Liver (tissue), 9 donors: ENCODE results near the gene RAB28. TPM values are rescaled to one million over a fixed set of nuclear protein-coding genes. Genes with fewer than 3 reads are reported as not detected.

ENCODE experiments used
- DNase-seq: peaks from one replicate; pipeline ENCODE4 v3.0.0-alpha.2; 2017; ENCODE audit warnings: low spot score
- H3K27ac ChIP-seq, 2 donors: one replicate each; pipeline ENCODE4 v1.7.0; 2013; ENCODE audit warnings: inconsistent platforms in 2 of 2, low read length in 2 of 2, control low read depth in 1 of 2, low read depth in 1 of 2, mild to moderate bottlenecking in 1 of 2
- H3K27me3 ChIP-seq, 4 donors: one replicate each; pipeline versions ENCODE4 v1.6.1 to v1.7.0; 2013; ENCODE audit warnings: low read length in 3 of 4, inconsistent platforms in 1 of 4, mild to moderate bottlenecking in 1 of 4, moderate library complexity in 1 of 4; ENCODE audit not compliant: control insufficient read depth in 4 of 4, insufficient read depth in 4 of 4
- H3K36me3 ChIP-seq, 4 donors: one replicate each; pipeline versions ENCODE4 v1.6.1 to v1.7.0; 2013; ENCODE audit warnings: low read length in 3 of 4, mild to moderate bottlenecking in 3 of 4, low read depth in 1 of 4, moderate library complexity in 1 of 4; ENCODE audit not compliant: control insufficient read depth in 4 of 4, insufficient read depth in 3 of 4
- H3K4me1 ChIP-seq, 4 donors: one replicate each; pipeline versions ENCODE4 v1.6.1 to v1.7.0; 2013; ENCODE audit warnings: low read length in 3 of 4, mild to moderate bottlenecking in 3 of 4, moderate library complexity in 1 of 4; ENCODE audit not compliant: control insufficient read depth in 4 of 4, insufficient read depth in 4 of 4
- H3K4me3 ChIP-seq, 3 donors: one replicate each; pipeline versions ENCODE4 v1.6.1 to v1.7.0; 2013; ENCODE audit warnings: low read length in 3 of 3, control low read depth in 1 of 3, low read depth in 1 of 3, mild to moderate bottlenecking in 1 of 3
- H3K9ac ChIP-seq, 2 donors: one replicate each; pipeline ENCODE4 v1.7.0; 2013; ENCODE audit warnings: low read length in 2 of 2, mild to moderate bottlenecking in 2 of 2, moderate library complexity in 2 of 2, control low read depth in 1 of 2, low read depth in 1 of 2
- H3K9me3 ChIP-seq, 4 donors: one replicate each; pipeline versions ENCODE4 v1.6.1 to v1.7.0; 2013; ENCODE audit warnings: low read length in 3 of 4; ENCODE audit not compliant: control insufficient read depth in 4 of 4
- ATF3 ChIP-seq: IDR thresholded peaks from 2 replicates; pipeline ENCODE4 v1.6.1; 2016; ENCODE audit warnings: antibody characterized with exemption
- EGR1 ChIP-seq, 2 donors: IDR thresholded peaks; 2 replicates each; pipeline ENCODE4 v1.6.1; 2016 to 2018; ENCODE audit warnings: antibody characterized with exemption in 2 of 2, low read depth in 2 of 2
- FOXA1 ChIP-seq: IDR thresholded peaks from 2 replicates; pipeline ENCODE4 v1.6.1; 2016; ENCODE audit warnings: antibody characterized with exemption
- FOXA2 ChIP-seq: IDR thresholded peaks from 2 replicates; pipeline ENCODE4 v1.6.1; 2016; ENCODE audit warnings: antibody characterized with exemption
- GABPA ChIP-seq, 2 donors: IDR thresholded peaks in 1 of 2; conservative IDR thresholded peaks in 1 of 2; 2 replicates each; pipeline ENCODE4 v1.6.1; 2016; ENCODE audit warnings: antibody characterized with exemption in 2 of 2, mild to moderate bottlenecking in 1 of 2, moderate library complexity in 1 of 2
- HNF4A ChIP-seq, 2 donors: conservative IDR thresholded peaks; 2 replicates each; pipeline ENCODE4 v1.6.1; 2016; ENCODE audit warnings: antibody characterized with exemption in 2 of 2, mild to moderate bottlenecking in 2 of 2
- HNF4G ChIP-seq: IDR thresholded peaks from 2 replicates; pipeline ENCODE4 v1.6.1; 2016; ENCODE audit warnings: antibody characterized with exemption
- JUND ChIP-seq, 2 donors: IDR thresholded peaks; 2 replicates each; pipeline ENCODE4 v1.6.1; 2016; ENCODE audit warnings: antibody characterized with exemption in 2 of 2
- NR2F2 ChIP-seq: IDR thresholded peaks from 2 replicates; pipeline ENCODE4 v1.6.1; 2016; ENCODE audit warnings: antibody characterized with exemption
- RAD21 ChIP-seq, 2 donors: IDR thresholded peaks; 2 replicates each; pipeline ENCODE4 v1.6.1; 2016; ENCODE audit warnings: antibody characterized with exemption in 2 of 2, mild to moderate bottlenecking in 2 of 2
- REST ChIP-seq: IDR thresholded peaks from 2 replicates; pipeline ENCODE4 v1.6.1; 2016; ENCODE audit warnings: antibody characterized with exemption, mild to moderate bottlenecking
- RXRA ChIP-seq, 2 donors: IDR thresholded peaks; 2 replicates each; pipeline ENCODE4 v1.6.1; 2017 to 2018; ENCODE audit warnings: antibody characterized with exemption in 2 of 2, mild to moderate bottlenecking in 1 of 2
- SP1 ChIP-seq: IDR thresholded peaks from 2 replicates; pipeline ENCODE4 v1.6.1; 2018; ENCODE audit warnings: antibody characterized with exemption, mild to moderate bottlenecking
- TAF1 ChIP-seq: conservative IDR thresholded peaks from 2 replicates; pipeline ENCODE4 v1.6.1; 2016; ENCODE audit warnings: antibody characterized with exemption, mild to moderate bottlenecking
- YY1 ChIP-seq: IDR thresholded peaks from 2 replicates; pipeline ENCODE4 v1.6.1; 2016; ENCODE audit warnings: antibody characterized with exemption, mild to moderate bottlenecking
- WGBS: extraction: QIAGEN DNeasy Blood & Tissue Kit; methylation state at CpG from one replicate; pipeline ENCODE4 v1.1.7; 2013; 5-methylcytosine and 5-hydroxymethylcytosine counted together
- polyA plus RNA-seq, 2 donors: library from polyadenylated mRNA; stranded (reverse) in 1 of 2; unstranded in 1 of 2; fragments of 200-250 nt in 1 of 2; fragments of >200 nt in 1 of 2; fragmentation: Nextera tagmentation in 1 of 2; extraction: Ambion mirVana in 1 of 2; gene quantifications; one replicate each; pipeline versions ENCODE4 v1.2.1 to v1.2.3, GENCODE V29; 2013 to 2015
- total RNA-seq, 2 donors: library from RNA; depleted of rRNA; stranded (reverse); fragments of >200 nt; gene quantifications; one replicate each; pipeline ENCODE4 v1.2.3, GENCODE V29; 2014
- TF ChIP-seq, protein P1 (sequence below): IDR thresholded peaks from 2 replicates; pipeline ENCODE4 v1.6.1; 2016; ENCODE audit warnings: antibody characterized with exemption
- TF ChIP-seq, protein P2 (sequence below): fragments of 150-350 bp; IDR thresholded peaks from 2 replicates; pipeline ENCODE4 v1.5.1; 2017; ENCODE audit warnings: improper control_type of control experiment, low read depth, low read length; ENCODE audit not compliant: missing input control
- TF ChIP-seq, protein P3 (sequence below): IDR thresholded peaks from 2 replicates; pipeline ENCODE4 v1.6.1; 2016; ENCODE audit warnings: antibody characterized with exemption
- donor health status: healthy.
- donor health status: healthy.
- donor health status: healthy.
- donor health status: healthy.
- donor health status: healthy.

Gene RAB28
- total and polyA plus RNA-seq, 4 donors = 3.9 to 7.7 (median 6.8) TPM

DNA sequence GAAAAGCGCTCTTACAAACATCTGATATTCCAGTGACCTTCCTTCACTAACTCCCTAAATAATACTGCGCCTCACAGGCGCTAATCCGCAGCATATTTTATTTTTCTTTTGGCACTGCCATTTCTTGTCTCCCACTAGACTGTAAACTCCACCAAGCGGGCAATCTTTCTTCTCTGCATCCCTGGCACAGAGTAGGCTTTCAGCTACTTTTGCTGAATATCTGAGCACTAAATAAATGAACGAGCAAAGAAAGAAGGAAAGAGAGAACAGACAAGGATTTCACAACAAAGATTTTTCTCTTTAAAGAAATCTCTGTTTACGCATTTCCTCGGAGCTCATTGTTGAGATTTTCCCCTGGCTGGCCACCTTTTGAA is 47.5 kb upstream of the RAB28 start (continued):
- TF ChIP-seq RAD21 (IDR thresholded peaks at IDR 0.05) (no peak), TAF1 (no peak), RXRA (IDR thresholded peaks at IDR 0.05) (no peak)

GRCh38 chr4:13530823-13531624 is 46.9 kb upstream of the RAB28 start:
- no peak overlapping the region for H3K27ac ChIP-seq
- no peak overlapping the region for H3K4me3 ChIP-seq
- peaks cover 13 to 45% (median 26%) of the 10 kb centered on the region in 4 donors for H3K27me3 ChIP-seq
- DNase-seq = no peak
- H3K4me1 ChIP-seq = peaks cover 2 to 13% (median 6%) of the 10 kb centered on the region in 4 donors
- H3K9ac ChIP-seq = no peak overlapping the region
- WGBS = 6% methylated on average over 35 of the region's 35 CpGs
- H3K9me3 ChIP-seq = peaks cover 0 to 4% (median 0%) of the 10 kb centered on the region in 4 donors
- H3K36me3 ChIP-seq = no peaks in the 10 kb centered on the region
- no peak for TF ChIP-seq YY1
- no peak for TF ChIP-seq EGR1 (IDR thresholded peaks at IDR 0.05; ENCODE audit: low read depth in 2 of 2)
- no peak for TF ChIP-seq FOXA2
- TF ChIP-seq FOXA1 = no peak
- TF ChIP-seq JUND (IDR thresholded peaks at IDR 0.05) = no peak
- TF ChIP-seq SP1 = no peak
- no peak for TF ChIP-seq ATF3
- TF ChIP-seq, protein P1, sequence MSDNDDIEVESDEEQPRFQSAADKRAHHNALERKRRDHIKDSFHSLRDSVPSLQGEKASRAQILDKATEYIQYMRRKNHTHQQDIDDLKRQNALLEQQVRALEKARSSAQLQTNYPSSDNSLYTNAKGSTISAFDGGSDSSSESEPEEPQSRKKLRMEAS = no peak
- TF ChIP-seq, protein P2, sequence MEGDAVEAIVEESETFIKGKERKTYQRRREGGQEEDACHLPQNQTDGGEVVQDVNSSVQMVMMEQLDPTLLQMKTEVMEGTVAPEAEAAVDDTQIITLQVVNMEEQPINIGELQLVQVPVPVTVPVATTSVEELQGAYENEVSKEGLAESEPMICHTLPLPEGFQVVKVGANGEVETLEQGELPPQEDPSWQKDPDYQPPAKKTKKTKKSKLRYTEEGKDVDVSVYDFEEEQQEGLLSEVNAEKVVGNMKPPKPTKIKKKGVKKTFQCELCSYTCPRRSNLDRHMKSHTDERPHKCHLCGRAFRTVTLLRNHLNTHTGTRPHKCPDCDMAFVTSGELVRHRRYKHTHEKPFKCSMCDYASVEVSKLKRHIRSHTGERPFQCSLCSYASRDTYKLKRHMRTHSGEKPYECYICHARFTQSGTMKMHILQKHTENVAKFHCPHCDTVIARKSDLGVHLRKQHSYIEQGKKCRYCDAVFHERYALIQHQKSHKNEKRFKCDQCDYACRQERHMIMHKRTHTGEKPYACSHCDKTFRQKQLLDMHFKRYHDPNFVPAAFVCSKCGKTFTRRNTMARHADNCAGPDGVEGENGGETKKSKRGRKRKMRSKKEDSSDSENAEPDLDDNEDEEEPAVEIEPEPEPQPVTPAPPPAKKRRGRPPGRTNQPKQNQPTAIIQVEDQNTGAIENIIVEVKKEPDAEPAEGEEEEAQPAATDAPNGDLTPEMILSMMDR = no peak
- no peak for TF ChIP-seq TAF1
- TF ChIP-seq RAD21 (IDR thresholded peaks at IDR 0.05) = no peak
- TF ChIP-seq GABPA (IDR thresholded peaks at IDR 0.05 in 1 of 2, conservative IDR thresholded peaks at IDR 0.05 in 1 of 2) = no peak
- TF ChIP-seq, protein P3, sequence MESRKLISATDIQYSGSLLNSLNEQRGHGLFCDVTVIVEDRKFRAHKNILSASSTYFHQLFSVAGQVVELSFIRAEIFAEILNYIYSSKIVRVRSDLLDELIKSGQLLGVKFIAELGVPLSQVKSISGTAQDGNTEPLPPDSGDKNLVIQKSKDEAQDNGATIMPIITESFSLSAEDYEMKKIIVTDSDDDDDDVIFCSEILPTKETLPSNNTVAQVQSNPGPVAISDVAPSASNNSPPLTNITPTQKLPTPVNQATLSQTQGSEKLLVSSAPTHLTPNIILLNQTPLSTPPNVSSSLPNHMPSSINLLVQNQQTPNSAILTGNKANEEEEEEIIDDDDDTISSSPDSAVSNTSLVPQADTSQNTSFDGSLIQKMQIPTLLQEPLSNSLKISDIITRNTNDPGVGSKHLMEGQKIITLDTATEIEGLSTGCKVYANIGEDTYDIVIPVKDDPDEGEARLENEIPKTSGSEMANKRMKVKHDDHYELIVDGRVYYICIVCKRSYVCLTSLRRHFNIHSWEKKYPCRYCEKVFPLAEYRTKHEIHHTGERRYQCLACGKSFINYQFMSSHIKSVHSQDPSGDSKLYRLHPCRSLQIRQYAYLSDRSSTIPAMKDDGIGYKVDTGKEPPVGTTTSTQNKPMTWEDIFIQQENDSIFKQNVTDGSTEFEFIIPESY = no peak
- no peak for TF ChIP-seq HNF4A (conservative IDR thresholded peaks at IDR 0.05)
- TF ChIP-seq HNF4G = no peak
- TF ChIP-seq NR2F2 = no peak
- no peak for TF ChIP-seq REST
- no peak for TF ChIP-seq RXRA (IDR thresholded peaks at IDR 0.05)
